Activated T-cell treated with anti-CD3 and anti-CD28 coated beads, Interleukin-2, amount 50 U/mL, for 72 hours (primary cell): ENCODE data around the gene LPAR5. TPM values are rescaled to one million over a fixed set of nuclear protein-coding genes. Genes with fewer than 3 reads are reported as not detected.
"Not testable (repeated sequence)": the region's sequence is repeated elsewhere in the genome, so short reads cannot be mapped to it uniquely, and the experiment has no call there.

ENCODE experiments used
- ATAC-seq, 2 donors: fragments of 150-1000 bp; cut with Tn5 transposase; replicated peaks in 1 of 2; 2 replicates each; pipeline ENCODE4 v1.10.0; 2021; ENCODE audit warnings: moderate library complexity in 2 of 2, mild to moderate bottlenecking in 1 of 2
- DNase-seq, 2 donors: peaks; one replicate each; pipeline ENCODE4 v3.0.0; 2021 to 2022; ENCODE audit warnings: mixed read lengths in 1 of 2
- H3K27ac Mint-ChIP-seq: one replicate; pipeline ENCODE4 v1.8.0; 2022; ENCODE audit warnings: mild to moderate bottlenecking, moderate library complexity, mixed read lengths
- H3K27me3 Mint-ChIP-seq: one replicate; pipeline ENCODE4 v1.8.0; 2022; ENCODE audit warnings: low read depth, mixed read lengths
- H3K36me3 Mint-ChIP-seq, 2 donors: one replicate each; pipeline ENCODE4 v1.8.0; 2022; ENCODE audit warnings: mixed read lengths in 2 of 2, mild to moderate bottlenecking in 1 of 2; ENCODE audit not compliant: insufficient read depth in 2 of 2
- H3K4me1 Mint-ChIP-seq: one replicate; pipeline ENCODE4 v1.8.0; 2022; ENCODE audit warnings: low read depth, mixed read lengths
- H3K4me3 Mint-ChIP-seq, 2 donors: one replicate each; pipeline ENCODE4 v1.8.0; 2022; ENCODE audit warnings: mild to moderate bottlenecking in 2 of 2, mixed read lengths in 2 of 2, moderate library complexity in 2 of 2
- H3K9me3 Mint-ChIP-seq, 2 donors: one replicate each; pipeline ENCODE4 v1.8.0; 2022; ENCODE audit warnings: mixed read lengths in 2 of 2
- total RNA-seq, 2 donors: library from RNA; stranded (reverse); gene quantifications; one replicate each; pipeline ENCODE4 v1.2.3, GENCODE V29; 2022

The LPAR5 gene
- total RNA-seq, 2 donors from 2014 or later, result 4.1 to 8.9 TPM

GRCh38 chr12:6612247-6612646 lies 23.5 kb downstream of the LPAR5 start:
- DNase-seq, result no peak
- no peak for ATAC-seq
- H3K9me3 Mint-ChIP-seq, result no peaks in the 10 kb centered on the region
- peak overlapping the region; percentile 10 for H3K27ac Mint-ChIP-seq
- H3K36me3 Mint-ChIP-seq, result no peaks in the 10 kb centered on the region
- peak overlapping the region; percentile 9 to 38 for H3K4me3 Mint-ChIP-seq
- H3K27me3 Mint-ChIP-seq, result no peaks in the 10 kb centered on the region
- peaks cover 11% of the 10 kb centered on the region for H3K4me1 Mint-ChIP-seq

- ATAC-seq (no peak), DNase-seq (peak in 1 of 2 donors; percentile 47)
- peaks cover 25% of the 10 kb centered on the region for H3K4me1 Mint-ChIP-seq
- H3K27me3 Mint-ChIP-seq, result no peaks in the 10 kb centered on the region
- H3K36me3 Mint-ChIP-seq, result peaks cover 11 to 16% of the 10 kb centered on the region in 2 donors
- H3K9me3 Mint-ChIP-seq, result no peaks in the 10 kb centered on the region
- H3K4me3 Mint-ChIP-seq, result no peak overlapping the region
- no peak overlapping the region for H3K27ac Mint-ChIP-seq
Measured at GRCh38 chr12:6608592-6609281, 27.0 kb downstream of the LPAR5 start.

GRCh38 chr12:6607751-6608591 lies 27.8 kb downstream of the LPAR5 start:
- Mint-ChIP-seq H3K4me1 (peaks cover 27% of the 10 kb centered on the region), H3K27me3 (no peaks in the 10 kb centered on the region), H3K9me3 (no peaks in the 10 kb centered on the region), H3K36me3 (peaks cover 15 to 20% of the 10 kb centered on the region in 2 donors), H3K27ac (no peak overlapping the region), H3K4me3 (no peak overlapping the region)
- DNase-seq, result peak; percentile 55 to 73
- peak; percentile 42 to 48 for ATAC-seq

GRCh38 chr12:6606331-6607131 lies 29.2 kb downstream of the LPAR5 start:
- peak; percentile 31 to 41 for ATAC-seq
- Mint-ChIP-seq H3K27ac (no peak overlapping the region), H3K9me3 (no peaks in the 10 kb centered on the region), H3K27me3 (no peaks in the 10 kb centered on the region), H3K36me3 (peaks cover 23 to 28% of the 10 kb centered on the region in 2 donors), H3K4me1 (peaks cover 42% of the 10 kb centered on the region), H3K4me3 (no peak overlapping the region)
- peak; percentile 66 to 67 for DNase-seq

GRCh38 chr12:6605421-6606330 lies 30.1 kb downstream of the LPAR5 start:
- no peaks in the 10 kb centered on the region for H3K27me3 Mint-ChIP-seq
- no peaks in the 10 kb centered on the region for H3K9me3 Mint-ChIP-seq
- peak; percentile 38 to 51 for ATAC-seq
- peak overlapping the region; percentile 95 for H3K27ac Mint-ChIP-seq
- no peak overlapping the region for H3K4me3 Mint-ChIP-seq
- peaks cover 47% of the 10 kb centered on the region for H3K4me1 Mint-ChIP-seq
- peak; percentile 50 to 52 for DNase-seq
- H3K36me3 Mint-ChIP-seq, result peaks cover 31 to 33% of the 10 kb centered on the region in 2 donors

GRCh38 chr12:6604259-6605029 lies 31.3 kb downstream of the LPAR5 start:
- H3K27me3 Mint-ChIP-seq, result no peaks in the 10 kb centered on the region
- peaks cover 47% of the 10 kb centered on the region for H3K4me1 Mint-ChIP-seq
- H3K4me3 Mint-ChIP-seq, result no peak overlapping the region
- peaks cover 40 to 43% of the 10 kb centered on the region in 2 donors for H3K36me3 Mint-ChIP-seq
- DNase-seq (no peak), ATAC-seq (no peak)
- H3K27ac Mint-ChIP-seq, result peak overlapping the region; percentile 95
- H3K9me3 Mint-ChIP-seq, result no peaks in the 10 kb centered on the region

GRCh38 chr12:6603095-6603567 lies 32.6 kb downstream of the LPAR5 start:
- Mint-ChIP-seq H3K9me3 (no peaks in the 10 kb centered on the region), H3K4me3 (no peak overlapping the region)

GRCh38 chr12:6602526-6602925 lies 33.2 kb downstream of the LPAR5 start:
- no peaks in the 10 kb centered on the region for H3K9me3 Mint-ChIP-seq
- H3K36me3 Mint-ChIP-seq, result peaks cover 46 to 55% of the 10 kb centered on the region in 2 donors
- peaks cover 47% of the 10 kb centered on the region for H3K4me1 Mint-ChIP-seq
- H3K27me3 Mint-ChIP-seq, result no peaks in the 10 kb centered on the region
- DNase-seq, result no peak
- no peak for ATAC-seq
- no peak overlapping the region for H3K4me3 Mint-ChIP-seq
- H3K27ac Mint-ChIP-seq, result peak overlapping the region; percentile 95

More at GRCh38 chr12:6603095-6603567, 32.6 kb downstream of the LPAR5 start:
- H3K36me3 Mint-ChIP-seq, result peaks cover 41 to 50% of the 10 kb centered on the region in 2 donors
- H3K27me3 Mint-ChIP-seq, result no peaks in the 10 kb centered on the region
- ATAC-seq (no peak), DNase-seq (peak; percentile 37 to 41)
- H3K4me1 Mint-ChIP-seq, result peaks cover 47% of the 10 kb centered on the region
- peak overlapping the region; percentile 95 for H3K27ac Mint-ChIP-seq

GRCh38 chr12:6595673-6596072 lies 40.1 kb downstream of the LPAR5 start:
- H3K4me3 Mint-ChIP-seq, H3K4me1 Mint-ChIP-seq, H3K9me3 Mint-ChIP-seq, ATAC-seq, DNase-seq, H3K27me3 Mint-ChIP-seq: not testable (repeated sequence)
- Mint-ChIP-seq H3K36me3 (peaks cover 44 to 73% of the 10 kb centered on the region in 2 donors), H3K27ac (peak overlapping the region; percentile 9)

- Mint-ChIP-seq H3K36me3 (peaks cover 39 to 77% of the 10 kb centered on the region in 2 donors), H3K27me3 (no peaks in the 10 kb centered on the region), H3K4me1 (no peaks in the 10 kb centered on the region), H3K9me3 (no peaks in the 10 kb centered on the region), H3K4me3 (no peak overlapping the region), H3K27ac (peak overlapping the region; percentile 76)
- ATAC-seq (no peak), DNase-seq (no peak)
Measured at GRCh38 chr12:6592087-6592486, 43.7 kb downstream of the LPAR5 start.

- Mint-ChIP-seq H3K36me3 (peaks cover 17 to 65% of the 10 kb centered on the region in 2 donors), H3K27ac (peak overlapping the region; percentile 2)
- H3K4me1 Mint-ChIP-seq, H3K4me3 Mint-ChIP-seq, H3K27me3 Mint-ChIP-seq, DNase-seq, ATAC-seq, H3K9me3 Mint-ChIP-seq: not testable (repeated sequence)
Measured at GRCh38 chr12:6586569-6586968, 49.2 kb downstream of the LPAR5 start.
